Omental fat pad (tissue), 4 donors: Measurements from ENCODE around the gene ZNF136. TPM values are rescaled to one million over a fixed set of nuclear protein-coding genes. Genes with fewer than 3 reads are reported as not detected.

ENCODE experiments used
- ATAC-seq: fragments of 150-250 bp; one replicate; pipeline ENCODE4 v1.9.1; 2016; ENCODE audit warnings: mild to moderate bottlenecking, moderate library complexity; ENCODE audit not compliant: low FRiP score
- DNase-seq: peaks from one replicate; pipeline ENCODE4 v3.0.0-alpha.2; 2019; ENCODE audit warnings: low spot score
- total RNA-seq, 4 donors: library from RNA; depleted of rRNA; stranded (reverse); fragments of >200 nt; gene quantifications; one replicate each; pipeline ENCODE4 v1.1.0, GENCODE V29; 2016
- TF ChIP-seq, protein P1 (sequence below), 3 donors: fragments of 450-650 bp; IDR thresholded peaks; one replicate each; pipeline ENCODE4 v1.5.1; 2016 to 2017; ENCODE audit warnings: antibody characterized with exemption in 3 of 3, mild to moderate bottlenecking in 3 of 3, moderate library complexity in 2 of 3

The ZNF136 gene
- total RNA-seq, 4 donors from 2014 or later: 4.8 to 10.4 (median 9.1) TPM

DNA sequence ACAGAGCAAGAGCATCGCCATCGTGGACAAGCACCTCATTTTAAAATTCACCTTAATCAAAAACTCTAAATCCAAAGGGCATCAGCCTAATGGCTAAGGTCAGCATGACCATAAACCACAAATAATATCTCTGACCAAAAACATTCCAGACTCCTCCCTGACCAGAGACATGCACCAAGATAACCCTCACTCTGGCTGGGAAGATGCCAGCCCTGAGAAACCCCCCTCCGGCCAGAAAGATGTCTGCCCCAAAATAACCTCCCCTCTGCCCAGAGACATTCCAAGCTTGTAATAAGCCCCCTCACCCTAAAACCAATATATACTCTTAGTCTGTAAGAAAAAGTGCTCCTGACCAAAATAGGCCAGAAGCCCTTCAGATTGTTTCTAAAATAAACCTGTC is 70.1 kb downstream of the ZNF136 start:
- TF ChIP-seq, protein P1, sequence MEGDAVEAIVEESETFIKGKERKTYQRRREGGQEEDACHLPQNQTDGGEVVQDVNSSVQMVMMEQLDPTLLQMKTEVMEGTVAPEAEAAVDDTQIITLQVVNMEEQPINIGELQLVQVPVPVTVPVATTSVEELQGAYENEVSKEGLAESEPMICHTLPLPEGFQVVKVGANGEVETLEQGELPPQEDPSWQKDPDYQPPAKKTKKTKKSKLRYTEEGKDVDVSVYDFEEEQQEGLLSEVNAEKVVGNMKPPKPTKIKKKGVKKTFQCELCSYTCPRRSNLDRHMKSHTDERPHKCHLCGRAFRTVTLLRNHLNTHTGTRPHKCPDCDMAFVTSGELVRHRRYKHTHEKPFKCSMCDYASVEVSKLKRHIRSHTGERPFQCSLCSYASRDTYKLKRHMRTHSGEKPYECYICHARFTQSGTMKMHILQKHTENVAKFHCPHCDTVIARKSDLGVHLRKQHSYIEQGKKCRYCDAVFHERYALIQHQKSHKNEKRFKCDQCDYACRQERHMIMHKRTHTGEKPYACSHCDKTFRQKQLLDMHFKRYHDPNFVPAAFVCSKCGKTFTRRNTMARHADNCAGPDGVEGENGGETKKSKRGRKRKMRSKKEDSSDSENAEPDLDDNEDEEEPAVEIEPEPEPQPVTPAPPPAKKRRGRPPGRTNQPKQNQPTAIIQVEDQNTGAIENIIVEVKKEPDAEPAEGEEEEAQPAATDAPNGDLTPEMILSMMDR (IDR thresholded peaks at IDR 0.05): no peak
- DNase-seq (no peak), ATAC-seq (no peak)

DNA sequence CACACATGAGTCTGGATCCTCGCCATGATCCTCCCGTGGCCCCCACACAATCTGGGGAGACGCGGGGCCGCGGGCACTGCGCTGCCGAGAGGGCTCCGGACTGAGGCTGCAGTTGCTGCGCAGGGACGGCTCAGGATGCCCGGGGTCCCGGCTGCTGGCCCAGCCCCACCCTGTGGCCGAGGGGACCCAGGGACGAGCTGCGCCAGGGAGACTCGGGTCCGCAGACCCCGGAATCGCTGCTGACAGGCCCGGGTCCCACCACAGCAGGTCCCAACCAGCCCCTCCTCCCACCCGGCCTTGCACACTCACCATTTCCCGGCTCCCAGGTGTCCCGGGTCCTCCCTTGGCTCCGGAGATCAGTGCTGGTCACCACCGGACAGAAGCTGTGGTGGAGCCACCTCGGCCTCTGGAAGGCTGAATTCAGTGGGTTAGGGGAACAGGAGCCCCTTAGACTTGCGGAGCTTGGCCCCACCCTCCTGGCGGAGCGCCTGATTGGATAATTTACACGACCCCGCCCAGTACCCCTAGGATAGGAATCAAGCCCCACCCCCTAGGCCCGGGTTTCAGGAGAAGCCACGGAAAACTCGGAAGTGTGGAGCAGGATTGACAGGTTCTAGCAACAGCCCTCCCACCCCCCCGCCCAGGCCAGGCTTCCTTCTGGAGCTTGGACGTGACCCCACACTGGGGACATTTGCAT is 74.4 kb downstream of the ZNF136 start:
- TF ChIP-seq, protein P1 (IDR thresholded peaks at IDR 0.05): no peak
- no peak for ATAC-seq
- no peak for DNase-seq

Other genes starting within 250 kb of the ZNF136 start
- 10 to 100 TPM in 3 of 4 donors, 1 to 10 TPM in 1; 8.3 to 26.5 (median 10.4) TPM for gene ZNF700, start 238.0 kb upstream of the ZNF136 start, total RNA-seq
- gene ZNF763, start 198.1 kb upstream of the ZNF136 start, total RNA-seq: 1 to 10 TPM; 1.9 to 8.0 (median 3.6) TPM
- 1 to 10 TPM; 3.2 to 5.2 (median 3.5) TPM for gene ZNF433, start 127.4 kb upstream of the ZNF136 start, total RNA-seq
- gene ZNF878, start 110.1 kb upstream of the ZNF136 start, total RNA-seq: 1 to 10 TPM in 2 of 4 donors, under 1 TPM in 1, not detected in 1; 0.19 to 2.4 (median 1.9) TPM
- gene ZNF844, start 98.4 kb upstream of the ZNF136 start, total RNA-seq: 10 to 100 TPM in 1 of 4 donors, 1 to 10 TPM in 3; 2.5 to 13.4 (median 4.8) TPM
- 1 to 10 TPM; 1.7 to 4.5 (median 2.4) TPM for gene ZNF20, start 22.7 kb upstream of the ZNF136 start, total RNA-seq
- gene ZNF625, start 6.4 kb upstream of the ZNF136 start, total RNA-seq: 1 to 10 TPM; 2.2 to 6.6 (median 3.7) TPM
- gene ZNF44, start 131.8 kb downstream of the ZNF136 start, total RNA-seq: 10 to 100 TPM in 2 of 4 donors, 1 to 10 TPM in 2; 6.6 to 13.2 (median 11.0) TPM
- gene ZNF563, start 170.5 kb downstream of the ZNF136 start, total RNA-seq: 1 to 10 TPM in 3 of 4 donors, under 1 TPM in 1; 0.84 to 8.2 (median 2.5) TPM
- 1 to 10 TPM; 1.8 to 7.9 (median 3.0) TPM for gene ZNF442, start 202.6 kb downstream of the ZNF136 start, total RNA-seq
- 10 to 100 TPM in 1 of 4 donors, 1 to 10 TPM in 3; 3.1 to 11.0 (median 4.2) TPM for gene ZNF799, start 238.2 kb downstream of the ZNF136 start, total RNA-seq